ENCODE measurements around the gene IQGAP3.

The IQGAP3 gene

GRCh38 chr1:156493154-156493631, 79.2 kb downstream of the IQGAP3 start:
- no peak for TF ChIP-seq CTCF (conservative IDR thresholded peaks at IDR 0.05; ENCODE audit: low read depth, low read length)
- H3K4me3 ChIP-seq (ENCODE audit: low read length), result no peak overlapping the region
- peak; percentile 44 for DNase-seq (ENCODE audit: low read depth)

- TF ChIP-seq CTCF (conservative IDR thresholded peaks at IDR 0.05; ENCODE audit: low read depth, low read length), result no peak
- no peak for DNase-seq (ENCODE audit: low read depth)
- H3K4me3 ChIP-seq (ENCODE audit: low read length), result no peak overlapping the region
Measured at GRCh38 chr1:156492591-156493080, 79.7 kb downstream of the IQGAP3 start.

GRCh38 chr1:156492013-156492590, 80.3 kb downstream of the IQGAP3 start:
- TF ChIP-seq CTCF (conservative IDR thresholded peaks at IDR 0.05; ENCODE audit: low read depth, low read length), result no peak
- no peak for DNase-seq (ENCODE audit: low read depth)
- H3K4me3 ChIP-seq (ENCODE audit: low read length), result no peak overlapping the region

- no peak for DNase-seq (ENCODE audit: low read depth)
- no peak overlapping the region for H3K4me3 ChIP-seq (ENCODE audit: low read length)
- no peak for TF ChIP-seq CTCF (conservative IDR thresholded peaks at IDR 0.05; ENCODE audit: low read depth, low read length)
Measured at GRCh38 chr1:156491151-156491949, 81.0 kb downstream of the IQGAP3 start.

GRCh38 chr1:156490401-156491032, 81.8 kb downstream of the IQGAP3 start:
- TF ChIP-seq CTCF (conservative IDR thresholded peaks at IDR 0.05; ENCODE audit: low read depth, low read length), result peak; percentile 28
- H3K4me3 ChIP-seq (ENCODE audit: low read length), result peak overlapping the region; percentile 17
- no peak for DNase-seq (ENCODE audit: low read depth)

GRCh38 chr1:156489935-156490293, 82.5 kb downstream of the IQGAP3 start:
- peak overlapping the region; percentile 17 for H3K4me3 ChIP-seq (ENCODE audit: low read length)
- no peak for TF ChIP-seq CTCF (conservative IDR thresholded peaks at IDR 0.05; ENCODE audit: low read depth, low read length)
- DNase-seq (ENCODE audit: low read depth), result no peak
